Calu3 (cell line): ENCODE measurements around the gene BANK1. TPM values are rescaled to one million over a fixed set of nuclear protein-coding genes. Genes with fewer than 3 reads are reported as not detected.

Source experiments
- BruUV-seq: library from RNA; stranded (reverse); fragments of 400-500 nt; replicated peaks from 2 replicates; lab custom pipeline; 2021; lab: Mats Ljungman, UMichigan
- CTCF ChIA-PET: fragments of 300-600 bp; sonication (Branson Sonifier 250); formaldehyde crosslinking; loops from one replicate; lab custom pipeline; 2022; ENCODE audit warnings: antibody characterized with exemption; lab: Charles Lee
- DNase-seq: peaks from one replicate; pipeline ENCODE4 v3.0.0; 2022
- H3K27ac Mint-ChIP-seq: one replicate; pipeline ENCODE4 v1.8.0; 2022; ENCODE audit warnings: mixed read lengths; ENCODE audit not compliant: unreplicated experiment
- H3K27me3 Mint-ChIP-seq: one replicate; pipeline ENCODE4 v1.8.0; 2022; ENCODE audit warnings: mixed read lengths; ENCODE audit not compliant: unreplicated experiment
- H3K36me3 Mint-ChIP-seq: one replicate; pipeline ENCODE4 v1.8.0; 2022; ENCODE audit warnings: mild to moderate bottlenecking, moderate library complexity, mixed read lengths; ENCODE audit not compliant: insufficient read depth, unreplicated experiment
- H3K4me1 Mint-ChIP-seq: one replicate; pipeline ENCODE4 v1.8.0; 2022; ENCODE audit warnings: mild to moderate bottlenecking, low read depth, mixed read lengths; ENCODE audit not compliant: unreplicated experiment
- H3K4me3 Mint-ChIP-seq: one replicate; pipeline ENCODE4 v1.8.0; 2022; ENCODE audit warnings: mild to moderate bottlenecking, low read depth, moderate library complexity, mixed read lengths; ENCODE audit not compliant: unreplicated experiment
- H3K9me3 Mint-ChIP-seq: one replicate; pipeline ENCODE4 v1.8.0; 2022; ENCODE audit warnings: low read depth, mixed read lengths; ENCODE audit not compliant: unreplicated experiment
- CTCF ChIP-seq: fragments of 200-600 bp; IDR thresholded peaks from one replicate; pipeline ENCODE4 v1.8.0; 2022; ENCODE audit warnings: antibody characterized with exemption; ENCODE audit not compliant: unreplicated experiment
- intact Hi-C: fragments of 100-400 bp; cut with micrococcal nuclease; formaldehyde crosslinking; loops from one replicate; pipeline ENCODE4 v1.10.0; 2022; ENCODE audit not compliant: unreplicated experiment
- total RNA-seq: library from RNA; stranded (reverse); gene quantifications from 2 replicates; pipeline ENCODE4 v1.2.3, GENCODE V29; 2022

The BANK1 gene
- total RNA-seq, 1 experiment from 2014 or later, result 6.4 TPM

- H3K4me1 Mint-ChIP-seq, result peaks cover 31% of the 10 kb centered on the region
- no TSS peak for BruUV-seq
- H3K36me3 Mint-ChIP-seq, result no peaks in the 10 kb centered on the region
- H3K27ac Mint-ChIP-seq, result no peak overlapping the region
- intact Hi-C loops, result no loop called here
- no peak for TF ChIP-seq CTCF
- no peaks in the 10 kb centered on the region for H3K9me3 Mint-ChIP-seq
- no peak overlapping the region for H3K4me3 Mint-ChIP-seq
- CTCF ChIA-PET, result no interaction called here
- DNase-seq, result no peak
- no peaks in the 10 kb centered on the region for H3K27me3 Mint-ChIP-seq
Observed at GRCh38 chr4:101862595-101862994, 72.1 kb downstream of the BANK1 start.

DNA sequence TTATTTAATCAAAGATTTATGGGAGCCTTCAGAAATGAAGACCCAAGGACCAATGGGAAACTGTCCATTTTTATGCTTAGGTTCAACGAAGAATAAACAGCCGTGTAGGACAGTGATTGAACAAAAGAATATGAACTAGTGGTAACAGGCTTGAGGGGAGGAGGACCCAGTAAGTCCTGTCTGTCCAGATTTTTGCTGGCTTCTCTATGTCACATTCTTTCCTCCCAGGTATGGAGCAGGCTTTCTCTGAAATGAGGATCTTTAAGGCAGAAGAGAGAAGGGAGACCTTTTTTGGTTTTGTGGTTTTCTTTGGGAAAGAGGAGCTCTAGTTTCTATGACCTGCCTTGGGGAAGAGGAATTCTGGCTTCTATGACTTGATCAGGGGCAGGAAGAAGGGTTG is 74.1 kb downstream of the BANK1 start:
- Mint-ChIP-seq H3K4me1 (peaks cover 19% of the 10 kb centered on the region), H3K9me3 (no peaks in the 10 kb centered on the region), H3K27ac (no peak overlapping the region), H3K4me3 (no peak overlapping the region), H3K27me3 (no peaks in the 10 kb centered on the region), H3K36me3 (no peaks in the 10 kb centered on the region)
- no peak for TF ChIP-seq CTCF
- DNase-seq, result no peak
- intact Hi-C loops, result no loop called here
- BruUV-seq, result no TSS peak
- CTCF ChIA-PET, result no interaction called here

- BruUV-seq, result no TSS peak
- peaks cover 19% of the 10 kb centered on the region for H3K4me1 Mint-ChIP-seq
- no peaks in the 10 kb centered on the region for H3K9me3 Mint-ChIP-seq
- H3K4me3 Mint-ChIP-seq, result no peak overlapping the region
- no peak for TF ChIP-seq CTCF
- no peaks in the 10 kb centered on the region for H3K36me3 Mint-ChIP-seq
- no peaks in the 10 kb centered on the region for H3K27me3 Mint-ChIP-seq
- intact Hi-C loops, result no loop called here
- H3K27ac Mint-ChIP-seq, result no peak overlapping the region
- CTCF ChIA-PET, result no interaction called here
- DNase-seq, result no peak
Observed at GRCh38 chr4:101865501-101866062, 75.1 kb downstream of the BANK1 start.

DNA sequence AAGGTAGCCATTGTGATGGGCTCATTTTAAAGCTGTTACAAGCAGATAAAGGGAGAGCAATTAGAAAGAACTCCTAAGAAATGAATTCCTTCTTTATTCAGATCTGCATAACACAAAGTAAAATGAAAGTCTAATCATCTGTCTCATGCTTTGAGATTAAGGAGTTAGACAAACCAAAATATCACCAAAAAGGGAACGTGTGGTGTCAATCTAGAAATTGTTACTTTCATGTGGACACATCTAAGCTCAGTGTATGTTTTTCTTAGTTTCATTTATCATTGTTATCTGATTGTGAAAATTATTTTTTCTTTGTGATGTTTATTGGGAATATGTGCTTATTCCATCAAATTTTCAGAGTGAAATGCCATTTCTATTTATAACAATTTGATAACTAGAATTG is 80.3 kb downstream of the BANK1 start:
- intact Hi-C loops, result no loop called here
- TF ChIP-seq CTCF, result no peak
- no TSS peak for BruUV-seq
- CTCF ChIA-PET, result no interaction called here
- no peak overlapping the region for H3K27ac Mint-ChIP-seq
- no peaks in the 10 kb centered on the region for H3K27me3 Mint-ChIP-seq
- no peaks in the 10 kb centered on the region for H3K36me3 Mint-ChIP-seq
- H3K4me1 Mint-ChIP-seq, result peaks cover under 1% of the 10 kb centered on the region
- no peaks in the 10 kb centered on the region for H3K9me3 Mint-ChIP-seq
- DNase-seq, result no peak
- H3K4me3 Mint-ChIP-seq, result no peak overlapping the region
